ENCODE measurements around the gene SNX33.

GRCh38 chr15:75653347-75653913 lies 5.7 kb downstream of the SNX33 start:
- TF ChIP-seq CTCF (IDR thresholded peaks at IDR 0.05) (no peak), POLR2A (IDR thresholded peaks at IDR 0.05) (no peak)
